ENCODE data around the gene SUPT5H. TPM values are rescaled to one million over a fixed set of nuclear protein-coding genes. Genes with fewer than 3 reads are reported as not detected.
A peak's percentile ranks its signal among the peaks of the same experiment; 100 is the strongest.

SUPT5H gene
- total and polyA plus RNA-seq, 4 donors: 55.1 to 127 (median 87.9) TPM

DNA sequence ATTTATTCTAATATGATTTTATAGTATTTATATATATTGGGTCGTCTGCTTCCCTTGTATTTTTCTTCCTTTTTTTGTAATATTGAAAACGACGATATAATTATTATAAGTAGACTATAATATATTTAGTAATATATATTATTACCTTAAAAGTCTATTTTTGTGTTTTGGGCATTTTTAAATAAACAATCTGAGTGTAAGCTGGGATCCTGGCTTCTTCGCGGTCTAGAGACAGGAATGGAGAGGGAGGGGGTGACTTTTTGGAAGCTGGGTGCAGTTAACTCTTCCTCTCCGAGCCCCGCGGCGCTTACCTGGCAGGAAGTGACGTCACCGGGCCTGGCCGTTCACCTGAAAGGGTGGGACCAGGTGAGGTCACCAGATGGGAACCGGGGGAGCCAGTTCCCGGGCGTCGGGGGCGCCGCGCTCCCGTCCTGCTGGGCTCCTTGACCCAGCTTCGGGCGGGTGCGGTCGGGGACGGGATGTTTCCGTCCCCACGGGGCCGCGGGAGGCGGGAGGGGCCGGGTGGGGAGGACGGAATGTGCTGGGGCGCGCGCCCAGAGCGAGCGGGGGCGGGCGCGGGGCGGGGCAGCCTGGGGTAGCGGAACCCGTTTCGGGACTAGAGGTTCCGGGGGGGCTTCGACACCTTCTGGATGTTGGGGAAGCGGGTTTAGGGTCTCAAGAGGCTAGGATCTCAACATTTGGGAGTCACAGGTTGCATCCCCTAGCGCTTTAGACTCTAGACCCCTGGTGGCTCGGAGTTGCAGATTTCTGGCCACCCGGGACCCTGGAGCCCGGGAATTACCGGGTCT is 36.0 kb upstream of the SUPT5H start:
- peak; percentile 77 to 89 (median 83) for DNase-seq
- Histone ChIP-seq H3K9ac (ENCODE audit: insufficient read depth in 1 of 2, low read length in 2 of 2) (peak overlapping the region; percentile 69 to 92), H3K27me3 (ENCODE audit: control insufficient read depth in 3 of 3, insufficient read depth in 3 of 3, low read length in 2 of 3) (no peaks in the 10 kb centered on the region), H3K9me3 (ENCODE audit: control insufficient read depth in 4 of 4, insufficient read depth in 3 of 4, low read length in 3 of 4) (no peaks in the 10 kb centered on the region), H3K27ac (ENCODE audit: low read depth in 1 of 2, low read length in 1 of 2) (peak overlapping the region; percentile 97 to 100), H3K4me3 (peak overlapping the region; percentile 91), H3K4me1 (ENCODE audit: control insufficient read depth in 5 of 5, insufficient read depth in 5 of 5, low read length in 5 of 5) (peaks cover 0 to 41% (median 9%) of the 10 kb centered on the region in 5 donors), H3K36me3 (ENCODE audit: control insufficient read depth in 4 of 4, insufficient read depth in 4 of 4, low read length in 4 of 4) (peaks cover 0 to 14% (median 8%) of the 10 kb centered on the region in 4 donors)
- TF ChIP-seq CTCF (IDR thresholded peaks at IDR 0.05; ENCODE audit: control extremely low read depth, extremely low read depth): no peak
- 1% methylated on average over 36 to 52 of the region's 52 CpGs for WGBS, 2 donors
- peak; percentile 7 for ATAC-seq (ENCODE audit: insufficient read depth, low FRiP score)

GRCh38 chr19:39410017-39410830 is 35.2 kb upstream of the SUPT5H start:
- peak overlapping the region; percentile 97 to 100 for H3K27ac ChIP-seq (ENCODE audit: low read depth in 1 of 2, low read length in 1 of 2)
- TF ChIP-seq CTCF (IDR thresholded peaks at IDR 0.05; ENCODE audit: control extremely low read depth, extremely low read depth): no peak
- WGBS, 2 donors: 2 to 5% methylated on average over 17 to 35 of the region's 35 CpGs
- peaks cover 0 to 49% (median 17%) of the 10 kb centered on the region in 5 donors for H3K4me1 ChIP-seq (ENCODE audit: control insufficient read depth in 5 of 5, insufficient read depth in 5 of 5, low read length in 5 of 5)
- peaks cover 0 to 15% (median 8%) of the 10 kb centered on the region in 4 donors for H3K36me3 ChIP-seq (ENCODE audit: control insufficient read depth in 4 of 4, insufficient read depth in 4 of 4, low read length in 4 of 4)
- no peaks in the 10 kb centered on the region for H3K9me3 ChIP-seq (ENCODE audit: control insufficient read depth in 4 of 4, insufficient read depth in 3 of 4, low read length in 3 of 4)
- no peaks in the 10 kb centered on the region for H3K27me3 ChIP-seq (ENCODE audit: control insufficient read depth in 3 of 3, insufficient read depth in 3 of 3, low read length in 2 of 3)
- H3K4me3 ChIP-seq: peak overlapping the region; percentile 9
- H3K9ac ChIP-seq (ENCODE audit: insufficient read depth in 1 of 2, low read length in 2 of 2): peak overlapping the region; percentile 69 to 92
- ATAC-seq (ENCODE audit: insufficient read depth, low FRiP score) (peak; percentile 1), DNase-seq (peak in 2 of 3 donors; percentile 79 to 80)

- DNase-seq (no peak), ATAC-seq (ENCODE audit: insufficient read depth, low FRiP score) (no peak)
- WGBS, 2 donors: 42 to 64% methylated on average over 1 of the region's 1 CpG
- no peak for TF ChIP-seq CTCF (IDR thresholded peaks at IDR 0.05; ENCODE audit: control extremely low read depth, extremely low read depth)
- Histone ChIP-seq H3K9me3 (ENCODE audit: control insufficient read depth in 4 of 4, insufficient read depth in 3 of 4, low read length in 3 of 4) (no peaks in the 10 kb centered on the region), H3K36me3 (ENCODE audit: control insufficient read depth in 4 of 4, insufficient read depth in 4 of 4, low read length in 4 of 4) (peaks cover 1 to 21% (median 8%) of the 10 kb centered on the region in 4 donors), H3K9ac (ENCODE audit: insufficient read depth in 1 of 2, low read length in 2 of 2) (peak overlapping the region; percentile 69 to 83), H3K27ac (ENCODE audit: low read depth in 1 of 2, low read length in 1 of 2) (peak overlapping the region; percentile 97 to 100), H3K4me1 (ENCODE audit: control insufficient read depth in 5 of 5, insufficient read depth in 5 of 5, low read length in 5 of 5) (peaks cover 0 to 54% (median 18%) of the 10 kb centered on the region in 5 donors), H3K4me3 (no peak overlapping the region), H3K27me3 (ENCODE audit: control insufficient read depth in 3 of 3, insufficient read depth in 3 of 3, low read length in 2 of 3) (no peaks in the 10 kb centered on the region)
Observed at GRCh38 chr19:39410831-39411080, 34.6 kb upstream of the SUPT5H start.
